ENCODE data around the gene FANCC. TPM values are rescaled to one million over a fixed set of nuclear protein-coding genes. Genes with fewer than 3 reads are reported as not detected.
A peak's percentile ranks its signal among the peaks of the same experiment; 100 is the strongest.

Gene FANCC
- total and polyA plus RNA-seq, 4 donors = 8.3 to 32.4 (median 11.5) TPM

- TF ChIP-seq, protein P1, sequence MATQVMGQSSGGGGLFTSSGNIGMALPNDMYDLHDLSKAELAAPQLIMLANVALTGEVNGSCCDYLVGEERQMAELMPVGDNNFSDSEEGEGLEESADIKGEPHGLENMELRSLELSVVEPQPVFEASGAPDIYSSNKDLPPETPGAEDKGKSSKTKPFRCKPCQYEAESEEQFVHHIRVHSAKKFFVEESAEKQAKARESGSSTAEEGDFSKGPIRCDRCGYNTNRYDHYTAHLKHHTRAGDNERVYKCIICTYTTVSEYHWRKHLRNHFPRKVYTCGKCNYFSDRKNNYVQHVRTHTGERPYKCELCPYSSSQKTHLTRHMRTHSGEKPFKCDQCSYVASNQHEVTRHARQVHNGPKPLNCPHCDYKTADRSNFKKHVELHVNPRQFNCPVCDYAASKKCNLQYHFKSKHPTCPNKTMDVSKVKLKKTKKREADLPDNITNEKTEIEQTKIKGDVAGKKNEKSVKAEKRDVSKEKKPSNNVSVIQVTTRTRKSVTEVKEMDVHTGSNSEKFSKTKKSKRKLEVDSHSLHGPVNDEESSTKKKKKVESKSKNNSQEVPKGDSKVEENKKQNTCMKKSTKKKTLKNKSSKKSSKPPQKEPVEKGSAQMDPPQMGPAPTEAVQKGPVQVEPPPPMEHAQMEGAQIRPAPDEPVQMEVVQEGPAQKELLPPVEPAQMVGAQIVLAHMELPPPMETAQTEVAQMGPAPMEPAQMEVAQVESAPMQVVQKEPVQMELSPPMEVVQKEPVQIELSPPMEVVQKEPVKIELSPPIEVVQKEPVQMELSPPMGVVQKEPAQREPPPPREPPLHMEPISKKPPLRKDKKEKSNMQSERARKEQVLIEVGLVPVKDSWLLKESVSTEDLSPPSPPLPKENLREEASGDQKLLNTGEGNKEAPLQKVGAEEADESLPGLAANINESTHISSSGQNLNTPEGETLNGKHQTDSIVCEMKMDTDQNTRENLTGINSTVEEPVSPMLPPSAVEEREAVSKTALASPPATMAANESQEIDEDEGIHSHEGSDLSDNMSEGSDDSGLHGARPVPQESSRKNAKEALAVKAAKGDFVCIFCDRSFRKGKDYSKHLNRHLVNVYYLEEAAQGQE (IDR thresholded peaks at IDR 0.05) = no peak
- no peak for TF ChIP-seq HNF4G (IDR thresholded peaks at IDR 0.05)
Observed at GRCh38 chr9:95058121-95058785, 259.3 kb downstream of the FANCC start (continued).

GRCh38 chr9:95057101-95057500 lies 260.4 kb downstream of the FANCC start:
- H3K4me1 ChIP-seq (ENCODE audit: control insufficient read depth in 4 of 4, insufficient read depth in 4 of 4, low read length in 3 of 4) = peaks cover 2 to 69% (median 57%) of the 10 kb centered on the region in 4 donors
- 58% methylated on average over 10 of the region's 10 CpGs for WGBS

More at GRCh38 chr9:95057101-95057500, 260.4 kb downstream of the FANCC start:
- H3K27me3 ChIP-seq (ENCODE audit: control insufficient read depth in 4 of 4, insufficient read depth in 4 of 4, low read length in 3 of 4) = no peaks in the 10 kb centered on the region
- H3K9ac ChIP-seq (ENCODE audit: low read depth in 1 of 2, low read length in 2 of 2) = no peak overlapping the region
- H3K4me3 ChIP-seq (ENCODE audit: low read depth in 1 of 3, low read length in 3 of 3) = no peak overlapping the region
- TF ChIP-seq NR2F2 (IDR thresholded peaks at IDR 0.05) (no peak), RAD21 (IDR thresholded peaks at IDR 0.05) (no peak), YY1 (IDR thresholded peaks at IDR 0.05) (no peak), TAF1 (conservative IDR thresholded peaks at IDR 0.05) (no peak), GABPA (IDR thresholded peaks at IDR 0.05 in 1 of 2, conservative IDR thresholded peaks at IDR 0.05 in 1 of 2) (no peak), RXRA (IDR thresholded peaks at IDR 0.05) (no peak), SP1 (IDR thresholded peaks at IDR 0.05) (no peak), EGR1 (IDR thresholded peaks at IDR 0.05; ENCODE audit: low read depth in 2 of 2) (no peak), HNF4G (IDR thresholded peaks at IDR 0.05) (no peak), JUND (IDR thresholded peaks at IDR 0.05) (no peak), HNF4A (conservative IDR thresholded peaks at IDR 0.05) (no peak), FOXA1 (IDR thresholded peaks at IDR 0.05) (no peak), FOXA2 (IDR thresholded peaks at IDR 0.05) (no peak)
- TF ChIP-seq, protein P2, sequence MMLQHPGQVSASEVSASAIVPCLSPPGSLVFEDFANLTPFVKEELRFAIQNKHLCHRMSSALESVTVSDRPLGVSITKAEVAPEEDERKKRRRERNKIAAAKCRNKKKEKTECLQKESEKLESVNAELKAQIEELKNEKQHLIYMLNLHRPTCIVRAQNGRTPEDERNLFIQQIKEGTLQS (IDR thresholded peaks at IDR 0.05) = no peak
- TF ChIP-seq, protein P3, sequence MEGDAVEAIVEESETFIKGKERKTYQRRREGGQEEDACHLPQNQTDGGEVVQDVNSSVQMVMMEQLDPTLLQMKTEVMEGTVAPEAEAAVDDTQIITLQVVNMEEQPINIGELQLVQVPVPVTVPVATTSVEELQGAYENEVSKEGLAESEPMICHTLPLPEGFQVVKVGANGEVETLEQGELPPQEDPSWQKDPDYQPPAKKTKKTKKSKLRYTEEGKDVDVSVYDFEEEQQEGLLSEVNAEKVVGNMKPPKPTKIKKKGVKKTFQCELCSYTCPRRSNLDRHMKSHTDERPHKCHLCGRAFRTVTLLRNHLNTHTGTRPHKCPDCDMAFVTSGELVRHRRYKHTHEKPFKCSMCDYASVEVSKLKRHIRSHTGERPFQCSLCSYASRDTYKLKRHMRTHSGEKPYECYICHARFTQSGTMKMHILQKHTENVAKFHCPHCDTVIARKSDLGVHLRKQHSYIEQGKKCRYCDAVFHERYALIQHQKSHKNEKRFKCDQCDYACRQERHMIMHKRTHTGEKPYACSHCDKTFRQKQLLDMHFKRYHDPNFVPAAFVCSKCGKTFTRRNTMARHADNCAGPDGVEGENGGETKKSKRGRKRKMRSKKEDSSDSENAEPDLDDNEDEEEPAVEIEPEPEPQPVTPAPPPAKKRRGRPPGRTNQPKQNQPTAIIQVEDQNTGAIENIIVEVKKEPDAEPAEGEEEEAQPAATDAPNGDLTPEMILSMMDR (IDR thresholded peaks at IDR 0.05; ENCODE audit: low read depth, low read length, missing input control) = no peak
- TF ChIP-seq, protein P4, sequence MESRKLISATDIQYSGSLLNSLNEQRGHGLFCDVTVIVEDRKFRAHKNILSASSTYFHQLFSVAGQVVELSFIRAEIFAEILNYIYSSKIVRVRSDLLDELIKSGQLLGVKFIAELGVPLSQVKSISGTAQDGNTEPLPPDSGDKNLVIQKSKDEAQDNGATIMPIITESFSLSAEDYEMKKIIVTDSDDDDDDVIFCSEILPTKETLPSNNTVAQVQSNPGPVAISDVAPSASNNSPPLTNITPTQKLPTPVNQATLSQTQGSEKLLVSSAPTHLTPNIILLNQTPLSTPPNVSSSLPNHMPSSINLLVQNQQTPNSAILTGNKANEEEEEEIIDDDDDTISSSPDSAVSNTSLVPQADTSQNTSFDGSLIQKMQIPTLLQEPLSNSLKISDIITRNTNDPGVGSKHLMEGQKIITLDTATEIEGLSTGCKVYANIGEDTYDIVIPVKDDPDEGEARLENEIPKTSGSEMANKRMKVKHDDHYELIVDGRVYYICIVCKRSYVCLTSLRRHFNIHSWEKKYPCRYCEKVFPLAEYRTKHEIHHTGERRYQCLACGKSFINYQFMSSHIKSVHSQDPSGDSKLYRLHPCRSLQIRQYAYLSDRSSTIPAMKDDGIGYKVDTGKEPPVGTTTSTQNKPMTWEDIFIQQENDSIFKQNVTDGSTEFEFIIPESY (IDR thresholded peaks at IDR 0.05) = no peak
- TF ChIP-seq, protein P1 (IDR thresholded peaks at IDR 0.05) = no peak
- TF ChIP-seq, protein P5, sequence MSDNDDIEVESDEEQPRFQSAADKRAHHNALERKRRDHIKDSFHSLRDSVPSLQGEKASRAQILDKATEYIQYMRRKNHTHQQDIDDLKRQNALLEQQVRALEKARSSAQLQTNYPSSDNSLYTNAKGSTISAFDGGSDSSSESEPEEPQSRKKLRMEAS (IDR thresholded peaks at IDR 0.05) = no peak
- DNase-seq (ENCODE audit: low spot score) = no peak
- H3K36me3 ChIP-seq (ENCODE audit: control insufficient read depth in 4 of 4, insufficient read depth in 3 of 4, low read depth in 1 of 4, low read length in 3 of 4) = peaks cover 3 to 47% (median 25%) of the 10 kb centered on the region in 4 donors
- H3K9me3 ChIP-seq (ENCODE audit: control insufficient read depth in 4 of 4, low read length in 3 of 4) = no peaks in the 10 kb centered on the region
- H3K27ac ChIP-seq (ENCODE audit: low read depth in 1 of 2, low read length in 2 of 2) = peak overlapping the region in 1 of 2 donors; percentile 11

Measured in liver (tissue), 9 donors.